ENCODE results near the gene STYXL2.

Gene STYXL2

GRCh38 chr1:167081594-167082156 lies 12.2 kb upstream of the STYXL2 start:
- DNase-seq, result peak; percentile 99

- DNase-seq, result peak; percentile 76
Measured at GRCh38 chr1:167082511-167083027, 11.3 kb upstream of the STYXL2 start.

- DNase-seq, result peak; percentile 78
Measured at GRCh38 chr1:167083066-167083665, 10.7 kb upstream of the STYXL2 start.

- DNase-seq, result no peak
Measured at GRCh38 chr1:167083871-167084270, 10.0 kb upstream of the STYXL2 start.

- DNase-seq, result no peak
Measured at GRCh38 chr1:167084757-167085156, 9.1 kb upstream of the STYXL2 start.

GRCh38 chr1:167086033-167086432 lies 7.8 kb upstream of the STYXL2 start:
- peak; percentile 80 for DNase-seq

- DNase-seq, result no peak
Measured at GRCh38 chr1:167086768-167087167, 7.1 kb upstream of the STYXL2 start.

GRCh38 chr1:167088746-167089417 lies 5.0 kb upstream of the STYXL2 start:
- DNase-seq, result no peak

GRCh38 chr1:167089939-167090313 lies 3.9 kb upstream of the STYXL2 start:
- no peak for DNase-seq

- no peak for DNase-seq
Measured at GRCh38 chr1:167090314-167090942, 3.4 kb upstream of the STYXL2 start, which contains the start of gene GPA33. Gene GPA33, minus strand, starts transcription at chr1:167090377. Its CDS starts 90 bp downstream, at chr1:167090287.

GRCh38 chr1:167092653-167093052 lies 1.2 kb upstream of the STYXL2 start:
- no peak for DNase-seq

- no peak for DNase-seq
Measured at GRCh38 chr1:167094690-167095089, 815 bp downstream of the STYXL2 start.

- DNase-seq, result peak; percentile 37
Measured at GRCh38 chr1:167095368-167095767, 1.5 kb downstream of the STYXL2 start.

GRCh38 chr1:167099851-167100250 lies 6.0 kb downstream of the STYXL2 start:
- peak; percentile 49 for DNase-seq

GRCh38 chr1:167100730-167101129 lies 6.9 kb downstream of the STYXL2 start:
- DNase-seq, result no peak

GRCh38 chr1:167101754-167102153 lies 7.9 kb downstream of the STYXL2 start:
- DNase-seq, result no peak

GRCh38 chr1:167102906-167103573 lies 9.2 kb downstream of the STYXL2 start:
- no peak for DNase-seq

- DNase-seq, result no peak
Measured at GRCh38 chr1:167104256-167104633, 10.4 kb downstream of the STYXL2 start.

- peak; percentile 34 for DNase-seq
Measured at GRCh38 chr1:167105271-167106118, 11.6 kb downstream of the STYXL2 start.

GRCh38 chr1:167106119-167106461 lies 12.2 kb downstream of the STYXL2 start:
- no peak for DNase-seq

- DNase-seq, result no peak
Measured at GRCh38 chr1:167107456-167107855, 13.6 kb downstream of the STYXL2 start.

- DNase-seq, result no peak
Measured at GRCh38 chr1:167109125-167109524, 15.2 kb downstream of the STYXL2 start.
